Endothelial cell of umbilical vein (primary cell): Measurements from ENCODE around the gene S100Z. TPM values are rescaled to one million over a fixed set of nuclear protein-coding genes. Genes with fewer than 3 reads are reported as not detected.

Source experiments
- BruUV-seq: library from RNA; stranded (reverse); fragments of 400-500 nt; replicated peaks from 2 replicates; lab custom pipeline; 2021; lab: Mats Ljungman, UMichigan
- CTCF ChIA-PET: fragments of 300-600, 350-600 bp; sonication (Branson Sonifier 250); formaldehyde crosslinking; loops from one replicate; lab custom pipeline; 2021; ENCODE audit warnings: antibody characterized with exemption, inconsistent platforms; lab: Charles Lee
- POLR2A ChIA-PET: fragments of 300-600, 350-600 bp; sonication (Branson Sonifier 250); formaldehyde crosslinking; loops from one replicate; lab custom pipeline; 2021; ENCODE audit warnings: antibody characterized with exemption, inconsistent platforms; lab: Charles Lee
- DNase-seq: peaks from one replicate; pipeline ENCODE4 v3.0.0-alpha.2; 2011; ENCODE audit warnings: low read depth, low spot score
- FAIRE-seq: peaks from 2 replicates; lab custom pipeline; 2011; peaks lifted over from hg19 to GRCh38; lab: Jason Lieb, UNC
- H2AFZ ChIP-seq: 2 replicates; pipeline ENCODE4 v1.6.0; 2012; ENCODE audit warnings: low read depth, low read length, control low read depth, inconsistent platforms
- H3K27ac ChIP-seq: 2 replicates; pipeline ENCODE4 v1.5.1; 2011; ENCODE audit warnings: low read depth, mild to moderate bottlenecking, control low read depth, low read length, moderate library complexity; ENCODE audit not compliant: insufficient read depth
- H3K27me3 ChIP-seq, 2 experiments: 2 replicates each; pipeline versions ENCODE4 v1.6.0 to v1.6.1; 2011; ENCODE audit warnings: low read length in 2 of 2, mixed read lengths in 1 of 2; ENCODE audit not compliant: control insufficient read depth in 2 of 2, insufficient read depth in 2 of 2
- H3K36me3 ChIP-seq, 2 experiments: 2 replicates in 1 of 2; 3 replicates in 1 of 2; pipeline ENCODE4 v1.5.1; 2011; ENCODE audit warnings: low read length in 2 of 2, mild to moderate bottlenecking in 1 of 2, moderate library complexity in 1 of 2; ENCODE audit not compliant: control insufficient read depth in 2 of 2, insufficient read depth in 2 of 2; ENCODE audit errors: extremely low read depth in 1 of 2
- H3K4me1 ChIP-seq: 3 replicates; pipeline ENCODE4 v1.5.1; 2011; ENCODE audit warnings: mild to moderate bottlenecking, low read length; ENCODE audit not compliant: control insufficient read depth, insufficient read depth; ENCODE audit errors: extremely low read depth
- H3K4me2 ChIP-seq: 2 replicates; pipeline ENCODE4 v1.6.1; 2011; ENCODE audit warnings: low read length, control low read depth, mixed read lengths; ENCODE audit not compliant: insufficient read depth
- H3K4me3 ChIP-seq, 3 experiments: fragments of 200-600 bp in 1 of 3; sonication (generic), shearing (Covaris generic) in 1 of 3; replicated peaks in 1 of 3; 2 replicates each; pipeline ENCODE4 v1.5.1; 2011 to 2016; ENCODE audit warnings: control low read depth in 3 of 3, low read length in 3 of 3, mild to moderate bottlenecking in 2 of 3, inconsistent platforms in 1 of 3, low read depth in 1 of 3, moderate library complexity in 1 of 3; ENCODE audit not compliant: insufficient read depth in 1 of 3
- H3K79me2 ChIP-seq: 2 replicates; pipeline ENCODE4 v1.6.0; 2012; ENCODE audit warnings: low read length, inconsistent platforms; ENCODE audit not compliant: control insufficient read depth, insufficient read depth
- H3K9ac ChIP-seq: replicated peaks from 2 replicates; pipeline ENCODE3; 2011; ENCODE audit warnings: low read length, control low read depth; ENCODE audit not compliant: insufficient read depth; ENCODE audit errors: extremely low read depth
- H3K9me1 ChIP-seq: replicated peaks from 3 replicates; pipeline ENCODE4 v1.6.0; 2011; ENCODE audit warnings: mild to moderate bottlenecking, low read length; ENCODE audit not compliant: control insufficient read depth, insufficient read depth; ENCODE audit errors: extremely low read depth
- H3K9me3 ChIP-seq: replicated peaks from 2 replicates; pipeline ENCODE4 v1.5.1; 2012; ENCODE audit warnings: low read length, inconsistent platforms; ENCODE audit not compliant: control insufficient read depth, insufficient read depth
- H4K20me1 ChIP-seq: replicated peaks from 2 replicates; pipeline ENCODE3; 2011; ENCODE audit warnings: mild to moderate bottlenecking, low read length; ENCODE audit not compliant: control insufficient read depth, insufficient read depth; ENCODE audit errors: extremely low read depth
- EZH2 ChIP-seq: IDR thresholded peaks from 2 replicates; pipeline ENCODE4 v1.6.1; 2012; ENCODE audit warnings: borderline replicate concordance, low read depth, mild to moderate bottlenecking, moderate library complexity, low read length, inconsistent platforms; ENCODE audit not compliant: severe bottlenecking
- FOS ChIP-seq: IDR thresholded peaks from 2 replicates; pipeline ENCODE4 v1.6.1; 2011; ENCODE audit warnings: mild to moderate bottlenecking, low read length, moderate library complexity, borderline replicate concordance; ENCODE audit not compliant: insufficient read depth
- GATA2 ChIP-seq: IDR thresholded peaks from 2 replicates; pipeline ENCODE4 v1.7.0; 2011; ENCODE audit warnings: low read depth, mild to moderate bottlenecking, moderate library complexity, mixed read lengths, low read length; ENCODE audit not compliant: insufficient read length, insufficient read depth
- JUN ChIP-seq: IDR thresholded peaks from 2 replicates; pipeline ENCODE4 v1.6.1; 2011; ENCODE audit warnings: borderline replicate concordance, low read depth; ENCODE audit not compliant: insufficient read length, insufficient read depth
- MYC ChIP-seq: IDR thresholded peaks from one replicate; pipeline ENCODE4 v1.6.1; 2011; ENCODE audit warnings: mild to moderate bottlenecking, low read depth, low read length
- POLR2AphosphoS5 ChIP-seq: IDR thresholded peaks from 2 replicates; pipeline ENCODE4 v1.6.1; 2012; ENCODE audit warnings: low read depth, mild to moderate bottlenecking, control low read depth, low read length, moderate library complexity; ENCODE audit not compliant: insufficient read depth
- dilution Hi-C: fragments of 300-500 bp; cut with MboI; formaldehyde crosslinking; loops from one replicate; pipeline ENCODE4 v1.15.0; 2019; ENCODE audit warnings: low sequenced_read_pairs; ENCODE audit not compliant: extremely low pct_ligation_motif_present
- intact Hi-C: fragments of 100-400 bp; cut with micrococcal nuclease; formaldehyde crosslinking; loops from one replicate; pipeline ENCODE4 v1.10.0; 2022
- polyA plus RNA-seq, 4 experiments: library from polyadenylated mRNA; depleted of rRNA in 3 of 4; stranded (reverse) in 3 of 4; unstranded in 1 of 4; fragments of >200 nt; gene quantifications; 2 replicates each; pipeline versions ENCODE4 v1.2.1 to v1.2.3, GENCODE V29; 2011 to 2012; ENCODE audit warnings: missing spikeins in 1 of 4
- total RNA-seq: library from RNA; stranded (reverse); gene quantifications from 2 replicates; pipeline ENCODE4 v1.2.3, GENCODE V29; 2021
- TF ChIP-seq, protein P1 (sequence below): IDR thresholded peaks from 2 replicates; pipeline ENCODE4 v1.6.1; 2011; ENCODE audit not compliant: insufficient read depth, insufficient read length

S100Z gene
- total and polyA plus RNA-seq, 2 donors (not counting 3 experiments of a cell fraction or from before 2014, with no cell fraction given), result not detected

DNA sequence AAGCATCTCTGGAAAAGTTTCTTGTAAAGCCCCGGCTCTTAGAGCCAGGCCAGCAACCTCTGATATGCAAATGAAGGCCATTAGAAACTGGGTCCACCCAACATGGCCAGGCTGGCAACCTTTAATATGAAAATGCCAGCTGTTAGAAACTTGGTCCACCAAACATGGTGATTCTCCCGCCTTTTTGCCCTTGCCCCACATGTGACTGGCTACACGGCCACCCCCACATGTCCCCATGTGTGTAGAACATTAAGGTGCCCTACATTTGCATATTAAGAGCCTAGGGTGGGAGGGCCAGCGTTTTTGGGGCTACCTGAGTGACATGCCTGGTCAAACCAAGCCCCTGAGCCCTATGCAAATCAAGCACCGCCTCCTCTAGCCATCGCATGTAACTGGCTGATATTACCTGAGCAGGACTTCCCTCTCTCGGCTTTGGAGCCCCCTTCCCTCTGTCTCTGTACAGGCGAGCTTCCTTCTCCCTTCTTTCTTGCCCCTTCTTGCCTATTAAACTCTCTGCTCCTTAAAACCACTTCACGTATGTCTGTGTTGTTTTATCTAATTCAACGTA is 39.0 kb downstream of the S100Z start:
- CTCF ChIA-PET, result no interaction called here

DNA sequence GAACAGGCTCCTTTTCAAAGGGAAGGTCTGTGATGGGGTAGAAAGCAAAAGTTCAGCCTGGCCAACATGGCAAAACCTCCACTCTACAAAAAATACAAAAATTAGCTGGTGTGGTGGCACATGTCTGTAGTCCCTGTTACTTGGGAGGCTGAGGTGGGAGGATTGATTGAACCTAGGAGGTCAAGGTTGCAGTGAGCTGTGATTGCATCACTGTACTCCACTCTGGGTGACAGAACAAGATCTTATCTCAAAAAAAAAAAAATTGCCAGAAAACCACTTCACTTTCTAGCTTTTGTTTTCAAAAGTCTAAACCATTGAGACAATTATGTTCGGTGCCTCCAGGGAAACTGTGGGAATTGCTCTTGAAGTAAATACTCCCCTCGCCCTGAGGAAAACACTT is 43.5 kb downstream of the S100Z start:
- peaks cover 4 to 9% of the 10 kb centered on the region in 2 experiments for H3K27me3 ChIP-seq
- H4K20me1 ChIP-seq, result no peaks in the 10 kb centered on the region
- H3K9ac ChIP-seq, result no peak overlapping the region
- DNase-seq (no peak), FAIRE-seq (no peak)
- H3K36me3 ChIP-seq, result no peaks in the 10 kb centered on the region
- no peak overlapping the region for H3K4me3 ChIP-seq
- no peak overlapping the region for H2AFZ ChIP-seq
- H3K4me2 ChIP-seq, result no peak overlapping the region
- H3K79me2 ChIP-seq, result no peaks in the 10 kb centered on the region
- no TSS peak for BruUV-seq
- H3K27ac ChIP-seq, result no peak overlapping the region
- ChIA-PET POLR2A (no interaction called here), CTCF (interaction anchor here (1.5 kb wide), 1 partner anchor 25 kb away, joined by 5 read pairs; no protein-coding TSS in a partner anchor)
- H3K9me1 ChIP-seq, result no peaks in the 10 kb centered on the region
- H3K9me3 ChIP-seq, result no peaks in the 10 kb centered on the region
- dilution Hi-C loops (no loop called here), intact Hi-C loops (no loop called here)
- no peaks in the 10 kb centered on the region for H3K4me1 ChIP-seq
- TF ChIP-seq POLR2AphosphoS5 (no peak), EZH2 (no peak), MYC (no peak), FOS (no peak), JUN (no peak)
- TF ChIP-seq, protein P1, sequence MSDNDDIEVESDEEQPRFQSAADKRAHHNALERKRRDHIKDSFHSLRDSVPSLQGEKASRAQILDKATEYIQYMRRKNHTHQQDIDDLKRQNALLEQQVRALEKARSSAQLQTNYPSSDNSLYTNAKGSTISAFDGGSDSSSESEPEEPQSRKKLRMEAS, result no peak

More for the DNA sequence above, 39.0 kb downstream of the S100Z start:
- no peak overlapping the region for H2AFZ ChIP-seq
- no peaks in the 10 kb centered on the region for H4K20me1 ChIP-seq
- H3K4me1 ChIP-seq, result no peaks in the 10 kb centered on the region
- FAIRE-seq, result no peak
- H3K27me3 ChIP-seq, result peaks cover 4 to 9% of the 10 kb centered on the region in 2 experiments
- intact Hi-C loops (no loop called here), dilution Hi-C loops (no loop called here)
- no peak for DNase-seq
- no peak overlapping the region for H3K9ac ChIP-seq
- H3K79me2 ChIP-seq, result no peaks in the 10 kb centered on the region
- BruUV-seq, result no TSS peak
- H3K4me2 ChIP-seq, result no peak overlapping the region
- POLR2A ChIA-PET, result no interaction called here
- H3K9me1 ChIP-seq, result no peaks in the 10 kb centered on the region
- no peaks in the 10 kb centered on the region for H3K9me3 ChIP-seq
- H3K4me3 ChIP-seq, result no peak overlapping the region
- H3K27ac ChIP-seq, result no peak overlapping the region
- TF ChIP-seq MYC (no peak), GATA2 (no peak)
- TF ChIP-seq, protein P1, result no peak
- H3K36me3 ChIP-seq, result no peaks in the 10 kb centered on the region
